ENCODE results near the gene DUSP22. TPM values are rescaled to one million over a fixed set of nuclear protein-coding genes. Genes with fewer than 3 reads are reported as not detected.
A peak's percentile ranks its signal among the peaks of the same experiment; 100 is the strongest.
"Not testable (repeated sequence)": the region's sequence is repeated elsewhere in the genome, so short reads cannot be mapped to it uniquely, and the experiment has no call there.

The DUSP22 gene
- total and polyA plus RNA-seq, 4 donors, result 23.0 to 65.8 (median 49.3) TPM

DNA sequence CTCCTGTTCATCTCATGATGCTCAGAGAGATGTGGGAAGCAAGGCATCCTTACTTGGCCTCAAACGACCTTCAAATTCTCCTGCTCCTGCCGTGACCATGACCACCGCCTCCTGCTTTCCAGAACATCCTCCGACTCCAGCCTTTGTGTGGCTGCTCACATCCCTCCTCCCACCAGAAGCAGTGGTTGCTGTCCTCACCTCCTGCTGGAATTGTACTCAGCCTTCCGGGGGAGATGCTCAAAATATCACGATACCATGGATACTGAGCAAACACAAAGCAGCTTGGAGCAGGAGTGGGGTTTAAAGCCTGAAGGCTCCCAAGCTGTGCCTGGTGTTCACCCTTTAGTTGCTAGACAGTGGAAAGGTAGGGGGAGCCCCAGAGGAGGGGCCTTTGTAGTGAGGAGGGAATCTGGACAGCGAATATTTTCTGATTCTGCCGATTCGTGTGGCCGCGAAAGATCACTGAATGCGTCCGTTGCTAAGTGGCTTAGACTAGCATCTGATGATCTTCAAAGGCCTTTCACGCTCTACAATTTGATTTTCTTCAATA is 9.3 kb upstream of the DUSP22 start:
- 85 to 88% methylated on average over 14 of the region's 14 CpGs for WGBS, 2 donors
- H3K4me3 ChIP-seq (ENCODE audit: low read length in 2 of 2), result no peak overlapping the region

DNA sequence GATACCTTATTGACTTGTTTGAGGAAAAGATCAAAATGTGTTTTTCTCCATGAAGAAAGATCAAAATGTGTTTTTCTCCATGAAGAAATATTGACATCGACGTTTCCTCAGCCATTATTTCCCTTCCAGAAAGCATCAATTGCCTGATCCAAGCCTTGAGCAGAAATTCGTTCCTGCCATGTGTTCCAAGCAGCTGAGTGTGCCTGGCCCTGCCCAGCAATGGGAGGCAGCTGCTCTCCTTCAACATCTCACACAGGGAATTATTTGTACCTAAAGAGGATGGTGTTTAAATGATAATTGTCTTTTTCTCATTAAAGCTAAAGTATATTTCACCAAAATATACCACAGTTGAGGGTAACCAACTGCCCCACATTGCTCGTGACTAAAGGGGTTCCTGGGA is 7.8 kb upstream of the DUSP22 start:
- Histone ChIP-seq H3K4me3 (ENCODE audit: low read length in 2 of 2) (no peak overlapping the region), H3K36me3 (ENCODE audit: control insufficient read depth in 1 of 2, insufficient read depth in 2 of 2, low read length in 1 of 2) (no peaks in the 10 kb centered on the region), H3K27me3 (ENCODE audit: control insufficient read depth in 1 of 2, insufficient read depth in 2 of 2, low read length in 1 of 2) (no peaks in the 10 kb centered on the region), H3K4me1 (ENCODE audit: control insufficient read depth in 1 of 2, insufficient read depth in 2 of 2, low read length in 2 of 2) (no peaks in the 10 kb centered on the region), H3K27ac (ENCODE audit: low read depth in 1 of 2, low read length in 2 of 2) (no peak overlapping the region), H3K9me3 (ENCODE audit: control insufficient read depth, low read length) (no peaks in the 10 kb centered on the region)
- 60 to 68% methylated on average over 4 of the region's 4 CpGs for WGBS, 2 donors
- intact Hi-C loops (cut with DNase I), result no loop called here
- DNase-seq (no peak), ATAC-seq (ENCODE audit: low FRiP score) (no peak)

More for the DNA sequence above, 9.3 kb upstream of the DUSP22 start:
- ATAC-seq (ENCODE audit: low FRiP score), result no peak
- Histone ChIP-seq H3K27me3 (ENCODE audit: control insufficient read depth in 1 of 2, insufficient read depth in 2 of 2, low read length in 1 of 2) (peaks cover 0 to under 1% of the 10 kb centered on the region in 2 donors), H3K9me3 (ENCODE audit: control insufficient read depth, low read length) (no peaks in the 10 kb centered on the region), H3K27ac (ENCODE audit: low read depth in 1 of 2, low read length in 2 of 2) (no peak overlapping the region), H3K4me1 (ENCODE audit: control insufficient read depth in 1 of 2, insufficient read depth in 2 of 2, low read length in 2 of 2) (no peaks in the 10 kb centered on the region), H3K36me3 (ENCODE audit: control insufficient read depth in 1 of 2, insufficient read depth in 2 of 2, low read length in 1 of 2) (no peaks in the 10 kb centered on the region)
- DNase-seq, result peak in 1 of 2 donors; percentile 59
- intact Hi-C loops (cut with DNase I), result no loop called here

DNA sequence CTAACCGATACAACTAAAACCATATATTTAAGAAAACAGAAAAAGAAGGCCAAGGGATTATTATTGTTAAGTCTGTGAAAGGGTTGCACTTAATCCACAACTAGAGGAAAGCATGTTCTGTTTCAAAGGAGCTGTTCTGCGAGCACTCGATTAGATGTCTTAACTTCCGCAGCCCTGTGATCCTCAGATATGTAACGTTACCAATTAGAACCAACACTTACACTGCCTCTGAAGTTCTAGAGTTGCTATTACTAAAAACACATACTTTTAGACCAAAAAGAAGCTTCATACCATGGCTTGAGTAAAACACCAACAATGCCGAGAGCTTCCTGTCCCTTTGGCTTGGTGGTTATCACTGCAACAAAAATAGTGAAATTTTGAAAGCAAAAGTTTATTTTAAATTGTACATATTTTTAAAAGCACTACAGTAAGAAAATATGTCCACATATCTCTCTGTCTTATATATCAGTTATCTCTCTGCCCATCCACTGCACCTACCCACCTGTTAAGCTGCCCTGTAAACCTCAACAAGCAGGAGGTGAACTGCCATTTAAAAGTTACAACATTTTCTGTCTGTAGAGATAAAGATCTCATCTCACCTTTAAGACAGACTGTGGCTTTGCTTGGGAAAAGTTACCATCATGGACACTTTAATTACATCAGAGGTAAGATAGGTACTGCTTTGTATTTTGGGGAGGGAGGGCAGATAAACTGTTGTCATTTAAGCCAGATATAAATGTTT is 7.1 kb upstream of the DUSP22 start:
- Histone ChIP-seq H3K4me1 (ENCODE audit: control insufficient read depth in 1 of 2, insufficient read depth in 2 of 2, low read length in 2 of 2) (no peaks in the 10 kb centered on the region), H3K27ac (ENCODE audit: low read depth in 1 of 2, low read length in 2 of 2) (no peak overlapping the region), H3K27me3 (ENCODE audit: control insufficient read depth in 1 of 2, insufficient read depth in 2 of 2, low read length in 1 of 2) (no peaks in the 10 kb centered on the region), H3K4me3 (ENCODE audit: low read length in 2 of 2) (no peak overlapping the region), H3K36me3 (ENCODE audit: control insufficient read depth in 1 of 2, insufficient read depth in 2 of 2, low read length in 1 of 2) (no peaks in the 10 kb centered on the region), H3K9me3 (ENCODE audit: control insufficient read depth, low read length) (no peaks in the 10 kb centered on the region)
- no peak for ATAC-seq (ENCODE audit: low FRiP score)
- 82 to 84% methylated on average over 6 of the region's 6 CpGs for WGBS, 2 donors
- no peak for DNase-seq
- intact Hi-C loops (cut with DNase I), result no loop called here

DNA sequence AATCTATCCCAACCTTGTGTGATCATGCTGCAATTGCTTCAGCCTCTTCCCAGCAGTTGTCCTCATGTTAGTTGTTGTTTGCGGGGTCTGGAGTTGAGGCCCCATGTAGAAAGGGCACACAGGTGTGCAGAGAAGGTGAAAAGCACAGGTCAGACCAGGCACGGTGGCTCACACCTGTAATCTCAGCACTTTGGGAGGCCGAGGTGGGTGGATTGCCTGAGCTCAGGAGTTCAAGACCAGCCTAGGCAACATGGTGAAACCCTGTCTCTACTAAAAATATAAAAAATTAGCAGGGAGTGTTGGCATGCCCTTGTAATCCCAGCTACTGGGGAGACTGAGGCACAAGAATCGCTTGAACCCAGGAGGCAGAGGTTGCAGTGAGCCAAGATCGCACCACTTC is 6.4 kb upstream of the DUSP22 start:
- H3K9me3 ChIP-seq (ENCODE audit: control insufficient read depth, low read length); ATAC-seq (ENCODE audit: low FRiP score); H3K4me1 ChIP-seq (ENCODE audit: control insufficient read depth in 1 of 2, insufficient read depth in 2 of 2, low read length in 2 of 2); H3K4me3 ChIP-seq (ENCODE audit: low read length in 2 of 2); H3K27ac ChIP-seq (ENCODE audit: low read depth in 1 of 2, low read length in 2 of 2); H3K27me3 ChIP-seq (ENCODE audit: control insufficient read depth in 1 of 2, insufficient read depth in 2 of 2, low read length in 1 of 2); intact Hi-C loops (cut with DNase I); DNase-seq; H3K36me3 ChIP-seq (ENCODE audit: control insufficient read depth in 1 of 2, insufficient read depth in 2 of 2, low read length in 1 of 2): not testable (repeated sequence)
- WGBS, 2 donors, result 73 to 77% methylated on average over 5 of the region's 5 CpGs

DNA sequence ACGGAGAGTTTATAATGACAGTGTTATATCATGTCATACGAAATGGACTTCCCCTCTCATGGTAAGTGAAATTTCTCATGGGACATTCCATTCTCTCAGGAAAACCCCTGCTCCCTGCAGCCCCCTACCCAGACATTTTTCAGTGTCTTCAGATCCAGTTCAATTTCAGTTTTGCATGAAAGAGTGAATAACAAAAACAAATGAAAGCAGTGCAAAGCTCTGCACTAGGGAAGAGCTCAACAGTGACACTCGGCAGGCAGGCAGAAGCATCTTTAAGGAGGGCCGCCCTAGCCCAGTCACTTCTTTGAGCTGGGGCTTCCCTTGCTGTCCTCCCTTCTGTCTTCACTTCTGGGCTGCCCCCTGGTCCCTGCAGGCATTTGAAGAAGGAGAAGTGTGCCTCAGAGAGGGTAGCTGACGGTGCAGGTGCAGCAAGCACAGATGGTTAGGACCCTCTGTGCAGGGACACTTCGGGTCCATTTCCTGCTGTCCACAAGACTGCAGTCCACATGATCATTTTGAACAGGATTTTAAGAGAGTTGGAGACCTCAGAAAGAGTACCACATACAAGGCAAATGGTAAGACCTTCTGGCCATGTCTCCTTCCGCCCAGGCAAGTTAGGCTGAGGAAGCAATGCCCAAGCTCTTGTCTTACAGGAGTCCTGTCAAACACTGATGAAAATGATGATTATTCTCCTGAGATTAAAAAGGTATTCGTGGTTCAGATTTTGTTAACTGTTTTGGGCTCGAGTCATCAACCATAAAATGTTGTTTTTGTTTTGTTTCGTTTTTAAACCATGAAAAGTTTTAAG is 5.4 kb upstream of the DUSP22 start:
- Histone ChIP-seq H3K9me3 (ENCODE audit: control insufficient read depth, low read length) (no peaks in the 10 kb centered on the region), H3K27me3 (ENCODE audit: control insufficient read depth in 1 of 2, insufficient read depth in 2 of 2, low read length in 1 of 2) (no peaks in the 10 kb centered on the region), H3K27ac (ENCODE audit: low read depth in 1 of 2, low read length in 2 of 2) (no peak overlapping the region), H3K36me3 (ENCODE audit: control insufficient read depth in 1 of 2, insufficient read depth in 2 of 2, low read length in 1 of 2) (no peaks in the 10 kb centered on the region), H3K4me1 (ENCODE audit: control insufficient read depth in 1 of 2, insufficient read depth in 2 of 2, low read length in 2 of 2) (no peaks in the 10 kb centered on the region), H3K4me3 (ENCODE audit: low read length in 2 of 2) (no peak overlapping the region)
- DNase-seq (no peak), ATAC-seq (ENCODE audit: low FRiP score) (no peak)
- 60 to 65% methylated on average over 10 of the region's 10 CpGs for WGBS, 2 donors
- intact Hi-C loops (cut with DNase I), result no loop called here

DNA sequence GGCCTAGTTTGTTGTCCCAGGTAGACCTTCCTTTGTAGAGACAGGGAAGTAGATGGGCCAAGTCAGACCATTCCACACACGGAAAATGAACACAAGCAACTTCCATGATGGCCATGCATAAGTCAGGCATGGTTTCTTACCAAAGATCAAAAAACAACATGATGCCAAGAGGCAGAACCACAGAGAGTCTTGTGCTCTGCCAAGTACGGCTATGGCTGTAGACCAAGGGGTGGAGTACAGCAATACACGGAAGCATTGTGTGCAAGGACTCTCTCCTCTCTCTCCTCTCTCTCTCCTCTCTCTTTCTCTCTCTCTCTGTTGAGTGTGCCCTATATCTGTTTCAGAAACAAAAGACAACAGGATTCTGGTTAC is 4.8 kb upstream of the DUSP22 start:
- Histone ChIP-seq H3K4me1 (ENCODE audit: control insufficient read depth in 1 of 2, insufficient read depth in 2 of 2, low read length in 2 of 2) (no peaks in the 10 kb centered on the region), H3K9me3 (ENCODE audit: control insufficient read depth, low read length) (no peaks in the 10 kb centered on the region), H3K36me3 (ENCODE audit: control insufficient read depth in 1 of 2, insufficient read depth in 2 of 2, low read length in 1 of 2) (no peaks in the 10 kb centered on the region), H3K27ac (ENCODE audit: low read depth in 1 of 2, low read length in 2 of 2) (no peak overlapping the region), H3K27me3 (ENCODE audit: control insufficient read depth in 1 of 2, insufficient read depth in 2 of 2, low read length in 1 of 2) (no peaks in the 10 kb centered on the region), H3K4me3 (ENCODE audit: low read length in 2 of 2) (no peak overlapping the region)
- intact Hi-C loops (cut with DNase I), result no loop called here
- DNase-seq (no peak), ATAC-seq (ENCODE audit: low FRiP score) (no peak)
- WGBS, 2 donors, result 71 to 75% methylated on average over 3 of the region's 3 CpGs

DNA sequence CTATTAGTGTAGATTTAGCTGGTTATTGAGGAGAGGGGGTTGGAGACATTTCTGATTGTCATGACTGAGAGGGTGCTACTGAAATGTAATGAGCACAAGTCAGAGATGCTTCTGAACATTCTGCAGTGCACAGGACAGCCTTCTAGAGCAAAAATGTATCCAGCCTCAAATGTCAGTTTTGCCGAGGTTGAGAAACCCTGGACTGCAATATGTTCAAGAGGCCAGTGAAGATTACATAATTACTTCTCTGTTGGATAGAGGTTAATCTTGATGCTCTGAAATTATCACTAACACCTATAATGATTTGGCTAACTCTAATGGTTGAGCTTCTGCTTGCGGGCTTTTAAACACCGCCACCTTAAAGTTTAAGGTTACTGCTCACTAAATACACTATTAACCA is 3.4 kb upstream of the DUSP22 start:
- H3K4me3 ChIP-seq (ENCODE audit: low read length in 2 of 2), result no peak overlapping the region
- no peaks in the 10 kb centered on the region for H3K9me3 ChIP-seq (ENCODE audit: control insufficient read depth, low read length)
- intact Hi-C loops (cut with DNase I), result no loop called here
- no peak for ATAC-seq (ENCODE audit: low FRiP score)
- H3K27ac ChIP-seq (ENCODE audit: low read depth in 1 of 2, low read length in 2 of 2), result no peak overlapping the region
- no peaks in the 10 kb centered on the region for H3K27me3 ChIP-seq (ENCODE audit: control insufficient read depth in 1 of 2, insufficient read depth in 2 of 2, low read length in 1 of 2)
- DNase-seq, result no peak
- WGBS, 2 donors, result 83 to 87% methylated on average over 3 of the region's 3 CpGs
- no peaks in the 10 kb centered on the region for H3K36me3 ChIP-seq (ENCODE audit: control insufficient read depth in 1 of 2, insufficient read depth in 2 of 2, low read length in 1 of 2)
- no peaks in the 10 kb centered on the region for H3K4me1 ChIP-seq (ENCODE audit: control insufficient read depth in 1 of 2, insufficient read depth in 2 of 2, low read length in 2 of 2)

DNA sequence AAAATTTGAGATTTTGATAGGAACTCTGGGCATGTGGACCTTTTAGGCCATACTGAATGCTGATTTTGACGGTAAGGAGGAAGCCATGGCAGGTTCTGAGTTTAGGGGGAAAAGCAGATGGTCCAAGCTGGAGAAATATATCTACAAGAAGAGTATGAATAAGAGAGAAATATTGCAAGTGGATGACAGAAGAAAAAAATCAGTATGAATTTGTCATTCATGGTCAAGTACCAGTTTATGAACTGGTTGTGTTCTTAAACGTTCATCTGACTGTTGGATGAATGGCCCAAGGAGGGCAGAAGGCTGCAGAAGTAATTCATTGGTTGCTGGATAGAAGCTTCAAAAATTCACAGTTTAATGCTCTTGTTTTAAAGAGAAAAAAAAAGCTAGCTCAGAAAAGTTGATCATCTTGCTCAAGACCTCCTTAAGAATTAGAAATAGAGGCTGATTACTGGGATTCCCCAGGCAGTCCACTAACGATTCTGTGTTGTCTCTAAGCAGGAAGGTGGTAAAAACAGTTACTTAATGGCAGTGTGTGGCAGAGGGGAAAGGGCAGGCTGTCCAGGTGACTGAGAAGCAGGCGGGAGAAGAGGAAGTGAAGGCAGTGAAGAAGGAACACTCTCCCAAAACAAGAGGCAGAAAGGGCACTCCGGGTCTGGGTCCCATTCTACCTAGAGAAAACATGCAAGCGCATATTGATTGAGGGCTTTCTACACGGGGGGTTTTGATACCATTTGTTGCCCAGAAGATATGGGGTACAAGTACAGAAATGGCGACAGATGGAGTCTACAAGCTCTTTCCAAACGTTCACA is 2.0 kb upstream of the DUSP22 start:
- H3K4me3 ChIP-seq (ENCODE audit: low read length in 2 of 2), result no peak overlapping the region
- intact Hi-C loops (cut with DNase I), result no loop called here
- no peaks in the 10 kb centered on the region for H3K27me3 ChIP-seq (ENCODE audit: control insufficient read depth in 1 of 2, insufficient read depth in 2 of 2, low read length in 1 of 2)
- H3K9me3 ChIP-seq (ENCODE audit: control insufficient read depth, low read length), result no peaks in the 10 kb centered on the region
- 75 to 82% methylated on average over 9 of the region's 9 CpGs for WGBS, 2 donors
- ATAC-seq (ENCODE audit: low FRiP score) (no peak), DNase-seq (no peak)
- no peak overlapping the region for H3K27ac ChIP-seq (ENCODE audit: low read depth in 1 of 2, low read length in 2 of 2)
- no peaks in the 10 kb centered on the region for H3K36me3 ChIP-seq (ENCODE audit: control insufficient read depth in 1 of 2, insufficient read depth in 2 of 2, low read length in 1 of 2)
- H3K4me1 ChIP-seq (ENCODE audit: control insufficient read depth in 1 of 2, insufficient read depth in 2 of 2, low read length in 2 of 2), result no peaks in the 10 kb centered on the region
